Fibroblast of upper back skin (primary cell): ENCODE measurements around the gene FAM50A.
"Not testable (repeated sequence)": the region's sequence is repeated elsewhere in the genome, so short reads cannot be mapped to it uniquely, and the experiment has no call there.

Experiments
- DNase-seq: peaks from one replicate; pipeline ENCODE4 v3.0.0-alpha.2; 2013

FAM50A gene, protein sequence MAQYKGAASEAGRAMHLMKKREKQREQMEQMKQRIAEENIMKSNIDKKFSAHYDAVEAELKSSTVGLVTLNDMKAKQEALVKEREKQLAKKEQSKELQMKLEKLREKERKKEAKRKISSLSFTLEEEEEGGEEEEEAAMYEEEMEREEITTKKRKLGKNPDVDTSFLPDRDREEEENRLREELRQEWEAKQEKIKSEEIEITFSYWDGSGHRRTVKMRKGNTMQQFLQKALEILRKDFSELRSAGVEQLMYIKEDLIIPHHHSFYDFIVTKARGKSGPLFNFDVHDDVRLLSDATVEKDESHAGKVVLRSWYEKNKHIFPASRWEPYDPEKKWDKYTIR

DNA sequence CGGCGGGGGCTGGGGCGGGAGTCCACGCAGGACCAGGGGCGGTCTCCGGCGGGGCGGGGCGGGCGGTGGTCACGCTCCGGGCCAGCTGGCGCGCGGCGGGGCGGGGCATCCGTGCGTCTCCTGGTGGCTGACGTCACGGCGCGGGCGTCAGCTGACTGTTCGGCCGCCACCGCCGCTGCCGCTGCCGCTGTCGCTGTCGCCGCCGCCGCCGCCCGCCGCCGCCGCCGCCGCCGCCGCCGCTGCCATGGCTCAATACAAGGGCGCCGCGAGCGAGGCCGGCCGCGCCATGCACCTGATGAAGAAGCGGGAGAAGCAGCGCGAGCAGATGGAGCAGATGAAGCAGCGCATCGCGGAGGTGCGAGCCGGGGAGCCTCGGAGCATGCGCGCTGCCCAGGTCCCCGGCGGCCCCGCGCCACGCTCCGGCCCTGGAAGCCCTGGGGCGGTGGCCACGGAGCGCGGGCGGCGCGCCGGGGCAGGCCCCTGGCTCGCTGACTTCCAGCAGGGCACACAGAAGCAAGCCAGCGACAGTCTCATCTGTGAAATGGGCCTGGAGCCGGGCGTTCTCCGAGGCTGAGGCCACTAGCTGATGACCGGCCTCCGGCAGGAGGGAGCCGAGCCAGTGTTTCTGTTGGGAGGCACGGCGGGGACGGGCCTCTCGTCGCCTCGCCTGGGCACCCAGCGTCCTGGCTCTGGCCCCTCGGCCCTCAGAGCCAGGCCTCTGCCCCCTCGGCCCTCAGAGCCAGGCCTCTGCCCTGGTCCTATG lies at the start of gene FAM50A:
TSS of gene FAM50A (plus strand) at position 150 of the 763 bp plus-strand sequence. CDS start at position 245, 95 bp downstream.
- DNase-seq: peak; percentile 55

DNA sequence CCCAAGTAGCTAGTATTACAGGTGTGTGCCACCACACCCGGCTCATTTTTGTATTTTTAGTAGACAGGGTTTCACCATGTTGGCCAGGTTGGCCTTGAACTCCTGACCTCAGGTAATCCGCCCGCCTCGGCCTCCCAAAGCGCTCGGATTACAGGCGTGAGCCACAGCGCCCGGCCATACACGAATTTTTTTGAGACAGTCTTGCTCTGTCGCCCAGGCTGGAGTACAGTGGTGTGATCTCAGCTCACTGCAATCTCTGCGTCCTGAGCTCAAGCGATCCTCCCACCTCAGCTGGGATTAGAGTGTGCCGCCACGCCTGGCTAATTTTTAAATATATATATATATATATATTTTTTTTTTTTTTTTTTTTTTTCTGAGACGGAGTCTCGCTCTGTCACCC lies 47.6 kb upstream of the FAM50A start:
- DNase-seq: not testable (repeated sequence)

DNA sequence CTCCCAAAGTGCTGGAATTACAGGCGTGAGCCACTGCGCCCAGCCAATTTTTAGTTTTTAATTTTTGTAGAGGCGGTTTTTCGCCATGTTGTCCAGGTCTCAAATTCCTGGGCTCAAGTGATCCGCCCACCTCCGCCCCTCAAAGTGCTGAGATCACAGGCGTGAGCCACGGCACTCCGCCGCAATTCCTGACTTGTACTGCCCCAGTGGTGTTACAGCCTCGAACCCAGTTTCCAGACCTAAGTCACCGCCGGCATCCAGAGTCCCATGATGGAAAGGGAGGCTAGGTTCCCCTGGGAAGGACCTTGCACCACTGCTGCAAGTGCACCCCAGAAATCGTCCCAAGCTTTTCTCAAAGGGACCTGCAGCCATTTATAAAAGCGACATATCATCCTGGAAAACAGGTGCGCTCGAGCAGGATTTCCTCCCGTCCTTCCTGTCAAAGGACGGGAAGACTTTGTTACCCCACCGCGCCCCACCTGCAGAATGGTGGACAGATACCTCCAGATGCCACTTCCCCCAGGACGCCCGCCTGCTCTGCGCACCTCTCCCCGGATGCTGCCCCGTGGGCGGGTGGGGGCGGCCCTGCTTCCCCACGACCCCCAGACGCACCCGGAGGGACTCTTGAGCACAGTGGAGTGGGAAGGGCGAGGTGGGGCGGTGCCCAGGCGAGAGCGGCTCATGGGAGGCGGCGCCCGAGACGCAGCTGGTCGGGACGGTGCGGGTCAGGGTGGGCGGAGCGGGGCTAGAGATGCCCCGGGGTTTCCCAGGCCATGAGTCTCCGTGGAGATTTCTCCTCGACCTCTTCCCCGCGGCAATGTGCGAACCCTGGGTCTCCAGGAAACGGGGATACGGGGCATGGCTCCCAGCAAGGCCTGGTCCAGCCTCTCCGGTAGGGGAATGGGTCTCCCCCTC lies 46.7 kb upstream of the FAM50A start:
- DNase-seq: peak; percentile 65

DNA sequence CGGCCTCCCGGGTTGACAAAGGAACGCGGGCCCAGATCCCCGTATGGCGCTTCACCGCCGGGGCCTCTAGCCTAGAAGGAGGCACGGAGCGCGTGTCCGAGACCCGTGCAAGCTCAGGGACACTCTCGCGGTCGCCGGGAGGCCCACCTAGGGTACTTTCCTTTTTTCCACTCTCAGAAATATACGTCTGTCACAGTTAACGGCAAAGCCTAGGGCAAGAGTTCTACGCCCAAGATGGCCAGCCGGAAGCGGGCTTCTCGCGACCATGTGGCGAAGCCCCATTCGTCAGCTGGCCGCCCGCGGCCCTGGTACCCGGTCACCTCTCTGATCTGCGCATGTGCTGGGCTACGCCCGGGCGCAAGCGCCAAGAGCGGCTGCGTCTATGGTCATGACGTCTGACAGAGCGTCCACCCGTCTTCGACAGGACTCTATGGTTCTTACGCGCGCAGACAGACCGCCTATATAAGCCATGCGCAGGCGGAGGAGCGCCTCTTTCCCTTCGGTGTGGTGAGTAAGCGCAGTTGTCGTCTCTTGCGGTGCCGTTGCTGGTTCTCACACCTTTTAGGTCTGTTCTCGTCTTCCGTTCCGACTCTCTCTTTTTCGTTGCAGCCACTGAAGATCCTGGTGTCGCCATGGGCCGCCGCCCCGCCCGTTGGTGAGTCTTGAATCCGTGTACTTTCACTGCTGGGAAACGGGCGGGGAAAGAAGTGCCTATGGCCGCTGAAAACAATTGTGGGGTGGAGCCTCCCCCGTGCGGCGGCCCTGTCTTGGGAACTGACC lies 45.9 kb upstream of the FAM50A start, which contains the start of gene RPL10:
TSS of gene RPL10 (plus strand) at position 490 of the 780 bp plus-strand sequence. CDS start at position 633, 143 bp downstream.
- DNase-seq: peak; percentile 97

DNA sequence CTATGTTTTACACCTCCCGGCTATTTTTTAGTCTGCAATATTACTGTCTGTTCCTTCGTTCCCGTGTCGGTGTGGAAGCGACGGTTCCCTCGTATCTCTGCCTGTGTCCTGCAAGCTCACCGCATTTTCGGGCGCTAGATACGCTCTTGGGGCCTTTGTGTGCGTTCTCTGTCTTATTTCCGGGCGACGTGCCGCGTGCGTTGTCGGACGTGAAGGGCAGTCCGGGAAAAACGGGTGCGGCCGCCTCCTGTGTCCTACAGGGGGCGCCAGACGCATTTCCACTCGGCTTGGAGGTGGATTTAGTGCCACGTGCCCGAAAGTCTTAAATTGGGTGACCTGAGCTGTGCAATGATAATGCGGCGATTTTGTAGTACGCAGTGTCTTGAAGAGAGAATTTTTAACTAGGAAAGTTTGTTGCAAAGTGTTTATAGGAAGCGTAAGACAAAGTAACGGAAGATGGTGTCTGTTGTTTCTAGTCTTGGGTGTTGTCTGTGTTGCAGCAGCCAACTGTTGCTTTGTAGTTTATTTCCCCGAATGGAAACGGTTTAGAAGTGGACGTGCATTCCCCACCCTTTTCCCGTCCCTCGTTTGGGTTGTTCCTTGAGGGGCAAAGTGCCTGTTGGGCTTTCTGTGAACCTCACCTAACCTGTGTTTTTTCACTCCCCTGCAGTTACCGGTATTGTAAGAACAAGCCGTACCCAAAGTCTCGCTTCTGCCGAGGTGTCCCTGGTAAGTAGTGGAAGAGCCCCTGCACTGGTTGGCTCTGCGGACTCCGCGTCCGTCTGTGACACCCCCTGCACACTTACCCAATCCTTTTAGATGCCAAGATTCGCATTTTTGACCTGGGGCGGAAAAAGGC lies 45.0 kb upstream of the FAM50A start:
- DNase-seq: peak; percentile 82

DNA sequence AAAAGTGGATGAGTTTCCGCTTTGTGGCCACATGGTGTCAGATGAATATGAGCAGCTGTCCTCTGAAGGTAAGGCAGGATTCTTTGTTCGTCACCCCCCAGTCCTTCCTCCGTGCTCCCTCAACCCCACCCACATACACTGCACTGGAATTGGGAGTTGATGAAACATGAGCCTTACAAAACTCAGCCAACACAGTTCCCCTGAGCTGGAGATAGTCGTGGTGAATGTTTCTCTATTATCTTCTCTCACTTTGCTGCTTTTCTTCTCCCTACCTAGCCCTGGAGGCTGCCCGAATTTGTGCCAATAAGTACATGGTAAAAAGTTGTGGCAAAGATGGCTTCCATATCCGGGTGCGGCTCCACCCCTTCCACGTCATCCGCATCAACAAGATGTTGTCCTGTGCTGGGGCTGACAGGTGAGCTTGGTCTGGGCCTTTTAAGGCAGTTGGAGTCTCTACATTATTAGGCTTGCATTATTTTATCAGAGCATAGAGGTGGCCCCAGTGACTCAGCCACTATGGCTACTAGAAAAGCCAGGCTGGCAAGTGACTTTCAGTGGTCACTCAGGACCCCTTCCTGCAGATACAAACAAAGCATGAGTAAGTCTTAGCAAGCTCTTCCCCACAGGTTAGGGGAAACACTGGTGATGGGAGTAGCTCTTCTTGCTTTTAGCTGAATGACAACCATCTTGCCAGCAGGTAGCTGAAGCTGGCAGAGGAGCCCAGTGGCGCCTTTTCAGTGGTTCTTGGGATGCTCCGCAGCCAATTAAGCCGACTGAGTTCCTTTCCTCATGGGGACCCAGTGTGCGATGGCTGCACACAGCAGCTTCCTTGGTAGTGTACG lies 44.2 kb upstream of the FAM50A start:
- no peak for DNase-seq

DNA sequence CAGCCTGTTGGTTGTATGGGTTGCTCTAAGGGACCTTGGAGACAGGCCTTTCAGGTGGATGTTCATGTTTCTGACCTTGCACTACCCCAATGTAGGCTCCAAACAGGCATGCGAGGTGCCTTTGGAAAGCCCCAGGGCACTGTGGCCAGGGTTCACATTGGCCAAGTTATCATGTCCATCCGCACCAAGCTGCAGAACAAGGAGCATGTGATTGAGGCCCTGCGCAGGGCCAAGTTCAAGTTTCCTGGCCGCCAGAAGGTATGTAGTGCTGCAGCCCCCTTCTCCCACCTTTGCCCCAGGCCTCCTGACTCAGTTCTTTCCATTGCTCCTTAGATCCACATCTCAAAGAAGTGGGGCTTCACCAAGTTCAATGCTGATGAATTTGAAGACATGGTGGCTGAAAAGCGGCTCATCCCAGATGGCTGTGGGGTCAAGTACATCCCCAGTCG lies 43.5 kb upstream of the FAM50A start:
- not testable (repeated sequence) for DNase-seq

DNA sequence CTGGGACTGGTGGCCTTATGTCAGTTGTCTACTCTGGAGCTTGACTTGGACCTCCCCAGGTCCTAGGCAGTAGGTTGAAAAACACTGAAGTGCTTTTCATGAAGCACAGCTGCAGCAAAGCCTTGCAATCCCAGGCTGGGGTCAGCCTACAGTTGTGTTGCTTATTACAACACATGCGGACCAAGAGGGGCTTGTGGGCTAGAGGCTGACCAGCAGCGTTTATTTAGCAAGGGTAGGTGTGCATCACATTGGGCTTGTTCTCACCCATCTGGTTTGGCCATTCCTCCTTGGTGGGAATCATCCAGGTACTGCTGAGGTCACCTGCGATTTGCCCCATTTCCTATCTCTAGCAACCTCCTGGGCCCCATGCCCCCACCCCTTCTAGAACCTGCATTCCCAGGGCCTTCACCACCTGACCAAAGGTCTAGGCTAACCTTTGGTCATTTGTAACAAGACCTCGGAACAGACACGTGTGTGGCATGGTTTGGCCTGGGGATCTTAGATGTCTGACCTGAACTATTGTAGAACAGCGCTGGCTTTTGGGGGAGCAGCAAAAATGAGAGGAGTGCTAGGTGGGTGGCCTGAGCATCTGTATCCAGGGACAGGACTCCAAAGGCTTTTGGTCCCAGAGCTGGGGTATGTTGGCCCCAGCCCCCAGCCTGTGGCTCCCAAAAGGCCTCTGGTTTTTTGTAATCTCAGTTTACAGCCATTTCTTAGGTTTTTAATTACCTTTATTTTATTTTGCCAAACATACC lies 42.7 kb upstream of the FAM50A start:
- peak; percentile 40 for DNase-seq

DNA sequence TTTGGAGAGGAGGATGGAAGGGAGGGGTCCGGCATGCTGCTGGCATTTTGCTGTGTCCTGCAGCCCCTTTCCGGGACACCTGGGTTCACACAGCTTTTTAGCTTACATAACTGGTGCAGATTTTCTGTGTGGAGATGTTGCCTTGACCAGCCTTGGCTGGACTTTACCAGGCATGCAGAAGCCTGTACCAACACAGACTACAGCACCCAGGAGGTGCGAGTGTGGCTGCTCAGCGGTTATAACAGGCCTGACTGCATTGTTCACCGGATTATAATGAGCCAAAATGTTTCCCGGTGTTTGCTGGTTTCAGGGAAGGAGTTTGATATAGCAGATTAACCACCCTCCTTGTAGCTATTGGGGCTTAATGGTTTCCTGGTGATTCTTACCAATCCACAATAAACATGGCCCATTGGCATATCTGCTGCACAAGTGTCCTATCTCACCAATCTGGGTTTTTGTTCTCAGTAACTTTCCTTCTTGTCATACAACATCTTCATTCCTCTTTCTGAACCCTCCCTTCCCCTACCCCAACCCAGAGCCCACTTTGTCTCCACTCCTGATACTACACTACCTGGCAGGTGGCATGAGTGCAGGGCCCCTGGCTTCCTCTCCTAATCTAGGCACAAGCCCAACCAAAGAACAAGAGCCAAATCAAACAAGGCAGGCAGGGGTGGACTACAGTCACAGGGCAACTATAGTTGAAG lies 41.9 kb upstream of the FAM50A start:
- DNase-seq: no peak

DNA sequence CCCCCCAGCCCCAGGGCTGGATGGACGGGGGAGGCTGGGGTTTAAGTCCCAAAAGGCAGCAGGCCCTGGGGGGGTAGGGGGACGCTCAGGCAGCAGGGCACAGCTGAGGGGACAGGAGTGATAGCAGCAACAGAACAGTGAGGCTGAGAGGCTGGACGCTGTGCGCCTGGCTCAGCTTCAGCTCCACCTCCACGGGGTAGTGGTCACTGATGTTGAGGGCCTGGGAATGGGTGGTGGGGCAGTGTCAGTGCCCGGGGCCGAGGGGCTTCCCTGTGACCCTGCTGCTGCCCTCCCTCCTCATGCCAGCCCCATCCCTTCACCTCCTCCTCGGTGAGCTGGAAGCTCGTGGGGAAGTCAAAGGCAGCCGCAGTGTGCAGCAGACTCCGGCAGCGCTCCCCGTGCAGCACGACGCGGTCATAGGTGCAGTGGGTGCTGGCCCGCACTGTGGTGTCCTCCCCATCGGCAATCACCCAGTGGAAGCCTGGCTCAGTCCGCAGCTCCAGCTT lies 41.3 kb upstream of the FAM50A start:
- no peak for DNase-seq

DNA sequence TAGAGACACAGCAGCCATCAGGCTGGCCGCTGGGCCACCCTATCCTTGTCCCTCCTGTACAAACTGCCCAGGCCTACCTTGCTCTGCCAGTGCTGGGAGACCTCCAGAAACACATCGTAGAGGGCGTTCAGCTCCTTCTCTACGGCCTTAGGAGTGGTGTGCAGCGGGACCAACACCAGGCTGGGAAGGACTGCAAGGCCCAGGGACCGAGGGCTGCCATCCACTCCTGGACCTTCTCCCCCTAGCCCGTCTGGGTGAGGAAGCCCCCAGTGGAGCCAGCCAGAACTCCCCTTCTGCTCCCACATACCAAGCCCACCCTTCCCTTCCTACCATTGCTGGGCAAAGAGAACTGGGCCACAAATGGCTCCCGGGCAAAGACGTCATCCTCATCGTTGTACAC lies 40.7 kb upstream of the FAM50A start:
- no peak for DNase-seq

DNA sequence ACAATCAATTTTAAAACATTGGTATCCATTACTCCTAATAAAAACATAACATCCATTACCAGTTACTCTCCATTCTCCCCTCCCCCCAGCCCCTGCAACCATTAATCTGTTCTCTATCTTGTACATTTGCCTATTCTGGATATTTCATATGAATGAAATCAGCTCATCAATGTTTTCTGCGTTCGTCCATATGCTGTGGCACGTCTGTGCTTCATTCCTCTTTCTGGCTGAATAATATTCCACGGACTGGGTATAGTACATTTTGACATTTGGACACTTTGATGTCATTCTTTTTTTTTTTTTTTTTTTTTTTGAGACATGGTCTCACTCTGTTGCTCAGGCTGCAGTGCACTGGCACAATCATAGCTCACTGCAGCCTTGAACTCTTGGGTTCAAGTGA lies 40.1 kb upstream of the FAM50A start:
- DNase-seq: no peak

DNA sequence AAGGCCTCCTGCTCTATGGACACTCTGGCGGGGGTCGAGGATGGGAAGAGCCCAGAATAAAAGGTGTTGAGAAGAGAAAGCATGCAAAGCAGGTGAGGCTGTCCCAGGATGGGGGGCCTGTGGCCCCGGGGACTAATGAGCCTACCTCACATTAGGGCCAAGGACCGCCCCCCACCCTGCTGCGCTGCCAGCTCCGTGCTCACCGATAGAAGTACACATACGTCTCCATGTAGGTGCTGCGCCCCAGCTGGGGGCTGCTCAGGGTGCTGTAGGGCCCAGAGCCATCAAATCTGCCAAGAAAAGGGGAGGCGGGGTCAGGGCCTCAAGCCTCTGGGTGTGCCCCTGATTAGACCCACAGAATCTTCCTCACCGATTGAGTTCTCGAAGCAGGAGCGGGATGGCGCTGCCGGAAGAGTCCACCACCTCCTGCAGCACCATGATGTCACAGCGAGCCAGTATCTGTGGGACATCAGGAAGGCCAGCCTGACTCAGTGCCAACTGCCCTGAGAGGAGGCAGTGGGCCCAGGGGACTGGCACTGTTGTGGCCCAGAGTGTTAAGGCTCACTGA lies 39.2 kb upstream of the FAM50A start:
- DNase-seq: no peak

DNA sequence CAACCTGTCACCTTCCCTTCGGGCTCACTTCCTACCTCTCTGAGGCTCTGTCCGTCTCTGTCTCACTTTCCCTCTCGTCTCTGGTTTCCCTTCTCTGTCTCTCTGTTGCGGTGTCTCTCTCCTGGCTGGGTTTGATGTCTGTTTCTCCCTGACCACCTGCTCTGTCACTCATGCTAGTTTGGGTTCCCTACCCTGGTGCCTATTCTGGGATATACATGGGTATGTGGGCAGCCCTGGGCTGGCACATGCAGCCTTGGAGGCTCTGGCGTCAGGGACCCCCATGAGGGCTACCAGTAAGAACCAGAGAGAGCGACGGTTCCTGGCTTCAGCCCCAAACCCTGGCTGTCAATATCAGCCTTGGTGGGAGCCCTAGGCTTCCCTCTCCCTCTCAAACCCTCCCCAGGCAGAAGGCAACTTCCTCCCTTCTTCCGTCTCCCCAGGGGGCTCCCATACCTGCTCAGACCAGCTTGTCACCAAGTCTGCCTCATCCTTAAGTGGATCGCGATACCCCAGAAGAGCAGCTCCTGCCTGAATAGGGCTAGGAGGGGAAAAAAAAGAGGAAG lies 35.2 kb upstream of the FAM50A start:
- DNase-seq: no peak

DNA sequence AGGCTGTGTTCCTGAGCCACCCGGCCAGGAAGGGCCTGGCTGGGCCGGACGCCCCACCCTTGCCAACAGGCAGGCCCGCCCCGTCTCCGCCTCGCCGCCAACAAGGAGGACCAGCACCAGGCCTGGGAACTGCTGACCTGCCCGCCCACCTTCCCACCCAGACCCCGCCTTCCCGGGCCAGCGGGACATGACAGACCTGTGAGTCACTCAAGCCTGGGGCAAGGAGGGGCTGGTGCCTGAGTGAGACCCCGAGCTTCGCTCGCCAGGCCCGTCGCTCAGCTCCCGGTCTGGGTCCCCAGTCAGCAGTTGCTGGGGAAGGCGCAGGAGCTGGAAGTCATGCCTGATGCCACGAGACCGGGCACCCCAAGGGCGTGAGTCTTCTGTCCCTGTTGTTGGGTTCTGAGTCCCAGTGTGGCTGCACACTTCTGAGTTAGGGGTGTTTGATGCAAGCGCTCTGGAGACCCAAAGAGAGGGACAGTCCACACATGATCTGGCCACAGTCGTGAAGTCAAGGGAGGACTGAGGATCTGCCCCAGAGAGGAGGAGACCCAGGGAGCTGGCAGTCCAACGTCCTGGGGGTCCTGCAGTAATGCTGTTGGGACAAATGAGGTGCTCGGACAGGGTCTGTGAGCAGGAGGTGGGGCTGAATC lies 34.6 kb upstream of the FAM50A start, which contains the start of gene DNASE1L1:
TSS of gene DNASE1L1 (minus strand) at position 33 of the 650 bp plus-strand sequence. CDS start 3,686 bp downstream, outside the sequence.
- DNase-seq: peak; percentile 81

DNA sequence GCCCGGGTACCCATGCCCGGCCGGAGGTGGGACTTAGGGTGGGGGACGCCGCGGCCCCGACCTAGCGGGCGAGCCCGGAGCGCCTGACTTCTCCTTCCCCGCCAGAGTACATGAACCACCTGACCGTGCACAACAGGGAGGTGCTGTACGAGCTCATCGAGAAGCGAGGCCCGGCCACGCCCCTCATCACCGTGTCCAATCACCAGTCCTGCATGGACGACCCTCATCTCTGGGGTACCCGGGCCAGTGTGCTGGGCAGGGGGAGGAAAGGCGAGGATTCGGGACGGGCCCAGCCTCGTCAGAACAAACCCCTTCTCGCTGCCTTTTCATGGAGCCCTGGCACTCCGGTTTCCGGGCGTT lies 32.0 kb upstream of the FAM50A start:
- DNase-seq: no peak

DNA sequence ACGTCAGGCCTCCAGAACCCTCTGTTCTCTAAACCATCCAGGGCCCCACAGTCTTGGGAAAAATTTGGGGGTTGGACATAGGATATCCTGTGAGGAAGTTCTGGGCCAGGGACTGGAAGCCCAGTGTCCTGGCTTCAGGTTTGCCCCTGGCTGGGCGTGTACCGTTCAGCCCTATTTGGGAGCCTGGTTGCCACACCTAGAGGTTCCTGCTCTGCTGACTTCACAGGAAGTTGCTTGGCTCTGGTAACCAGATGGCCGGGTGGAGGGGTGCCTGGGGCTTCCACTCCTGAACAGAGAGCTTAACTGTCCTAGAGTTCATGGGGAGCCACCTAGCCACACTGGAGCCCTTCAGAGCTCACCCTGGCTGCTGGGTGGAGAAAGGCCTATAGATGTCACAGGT lies 31.5 kb upstream of the FAM50A start:
- no peak for DNase-seq
